K562 (cell line): Measurements from ENCODE around the gene BHLHE23. TPM values are rescaled to one million over a fixed set of nuclear protein-coding genes. Genes with fewer than 3 reads are reported as not detected.

Experiments used
- ATAC-seq: fragments of 200-7000 bp; cut with Tn5 transposase; 3 replicates; pipeline ENCODE4 v1.9.1; 2020; ENCODE audit warnings: moderate library complexity
- BruUV-seq: library from RNA; stranded (reverse); fragments of 400-500 nt; replicated peaks from 2 replicates; lab custom pipeline; 2021; lab: Mats Ljungman, UMichigan
- CTCF ChIA-PET: fragments of 300-600 bp; formaldehyde crosslinking; extraction: SDS; loops from one replicate; lab custom pipeline; 2021; ENCODE audit warnings: low intra/inter-chr PET ratio; lab: Yijun Ruan, JAX
- POLR2A ChIA-PET: fragments of 300-600, 350-650 bp; sonication (Branson Sonifier 250); formaldehyde crosslinking; extraction: SDS; loops from one replicate; lab custom pipeline; 2021; ENCODE audit warnings: antibody characterized with exemption, inconsistent platforms; lab: Yijun Ruan, JAX
- DNase-seq, 4 experiments: peaks; one replicate each; pipeline versions ENCODE4 v3.0.0 to v3.0.0-alpha.2; 2011 to 2018; ENCODE audit warnings: low spot score in 3 of 4, mixed read lengths in 3 of 4; ENCODE audit errors: extremely low read depth in 1 of 4
- FAIRE-seq: peaks from 2 replicates; lab custom pipeline; 2011; peaks lifted over from hg19 to GRCh38; lab: Jason Lieb, UNC
- H2AFZ ChIP-seq: 2 replicates; pipeline ENCODE4 v1.6.0; 2011; ENCODE audit warnings: low read depth, low read length, control low read depth, inconsistent platforms
- H3K27ac ChIP-seq: fragments of 200-600 bp; 3 replicates; pipeline ENCODE4 v1.8.0; 2011; ENCODE audit warnings: low read depth, mild to moderate bottlenecking, control low read depth, inconsistent platforms, low read length, moderate library complexity, mixed read lengths; ENCODE audit errors: extremely low read depth
- H3K27me3 ChIP-seq, 2 experiments: fragments of 300-600 bp in 1 of 2; 2 replicates in 1 of 2; 3 replicates in 1 of 2; pipeline versions ENCODE4 v1.6.0 to v1.8.0; 2011; ENCODE audit warnings: inconsistent platforms in 2 of 2, low read length in 2 of 2, mild to moderate bottlenecking in 1 of 2, mixed read lengths in 1 of 2, moderate library complexity in 1 of 2; ENCODE audit not compliant: control insufficient read depth in 2 of 2, insufficient read depth in 2 of 2
- H3K36me3 ChIP-seq: fragments of 300-600 bp; 3 replicates; pipeline ENCODE4 v1.8.0; 2011; ENCODE audit warnings: mild to moderate bottlenecking, low read length, inconsistent platforms; ENCODE audit not compliant: control insufficient read depth, insufficient read depth
- H3K4me1 ChIP-seq, 2 experiments: fragments of 200-600 bp in 1 of 2; replicated peaks in 1 of 2; 2 replicates in 1 of 2; 3 replicates in 1 of 2; pipeline versions ENCODE4 v1.5.1 to v1.8.0; 2011; ENCODE audit warnings: inconsistent platforms in 2 of 2, low read length in 2 of 2, mild to moderate bottlenecking in 1 of 2, mixed read lengths in 1 of 2, moderate library complexity in 1 of 2; ENCODE audit not compliant: control insufficient read depth in 2 of 2, insufficient read depth in 2 of 2
- H3K4me2 ChIP-seq: 2 replicates; pipeline ENCODE4 v1.6.1; 2011; ENCODE audit warnings: low read length, control low read depth, inconsistent platforms, mixed read lengths; ENCODE audit not compliant: insufficient read depth
- H3K4me3 ChIP-seq: fragments of 200-600 bp; sonication (generic), shearing (Covaris generic); 2 replicates; pipeline ENCODE4 v1.5.1; 2016; ENCODE audit warnings: control low read depth, inconsistent platforms
- H3K79me2 ChIP-seq: fragments of 200-600 bp; 3 replicates; pipeline ENCODE4 v1.8.0; 2011; ENCODE audit warnings: low read length, inconsistent platforms; ENCODE audit not compliant: control insufficient read depth, insufficient read depth
- H3K9ac ChIP-seq, 2 experiments: 2 replicates each; pipeline versions ENCODE4 v1.6.0 to v1.6.1; 2011; ENCODE audit warnings: low read depth in 2 of 2, low read length in 2 of 2, control low read depth in 1 of 2, inconsistent platforms in 1 of 2, mild to moderate bottlenecking in 1 of 2, mixed read lengths in 1 of 2; ENCODE audit not compliant: insufficient read depth in 1 of 2
- H3K9me1 ChIP-seq: one replicate; pipeline ENCODE4 v1.6.0; 2011; ENCODE audit warnings: inconsistent platforms, mild to moderate bottlenecking, low read length, moderate library complexity; ENCODE audit not compliant: control insufficient read depth, insufficient read depth
- H3K9me3 ChIP-seq: replicated peaks from 2 replicates; pipeline ENCODE4 v1.5.1; 2011; ENCODE audit warnings: low read depth, low read length, inconsistent platforms; ENCODE audit not compliant: control insufficient read depth, insufficient read depth
- H4K20me1 ChIP-seq: replicated peaks from 2 replicates; pipeline ENCODE4 v1.6.1; 2011; ENCODE audit warnings: low read length, inconsistent platforms, mixed read lengths; ENCODE audit not compliant: control insufficient read depth, insufficient read depth
- CCNT2 ChIP-seq: IDR thresholded peaks from 2 replicates; pipeline ENCODE4 v1.6.1; 2011; ENCODE audit warnings: borderline replicate concordance, low read depth, mild to moderate bottlenecking, moderate library complexity, mixed read lengths, low read length; ENCODE audit not compliant: insufficient read length; ENCODE audit errors: extremely low read depth
- ELF1 ChIP-seq: fragments of 200-800 bp; sonication (Bioruptor generic); IDR thresholded peaks from 2 replicates; pipeline ENCODE4 v1.6.1; 2016; ENCODE audit warnings: missing genetic modification characterization, missing compliant biosample characterization
- ELF4 ChIP-seq: fragments of 450-650 bp; formaldehyde crosslinking; IDR thresholded peaks from 2 replicates; pipeline ENCODE4 v1.4.0; 2022; ENCODE audit warnings: missing genetic modification characterization
- HOXB6 ChIP-seq: fragments of 250-450 bp; sonication (Bioruptor Pico); IDR thresholded peaks from 2 replicates; pipeline ENCODE4 v1.5.1; 2022; ENCODE audit warnings: mild to moderate bottlenecking, borderline replicate concordance
- TCF3 ChIP-seq: sonication (generic); formaldehyde crosslinking; IDR thresholded peaks from 2 replicates; pipeline ENCODE4 v1.4.0; 2020; ENCODE audit warnings: mild to moderate bottlenecking, missing genetic modification reagents
- ZBTB5 ChIP-seq: fragments of 450-650 bp; IDR thresholded peaks from 2 replicates; pipeline ENCODE4 v1.6.1; 2017; ENCODE audit warnings: antibody characterized with exemption
- ZNF175 ChIP-seq: fragments of 200-800 bp; sonication (Bioruptor generic); IDR thresholded peaks from 2 replicates; pipeline ENCODE4 v1.6.1; 2016; ENCODE audit warnings: low read depth, mild to moderate bottlenecking, missing genetic modification characterization, missing compliant biosample characterization
- WGBS: fragments of 100-300 bp; shearing (Covaris generic); methylation state at CpG from one replicate; pipeline ENCODE4 v1.1.6; 2016; ENCODE audit warnings: low coverage, mixed read lengths; ENCODE audit not compliant: insufficient coverage; ENCODE audit errors: missing lambda C conversion rate; 5-methylcytosine and 5-hydroxymethylcytosine counted together
- in situ Hi-C: fragments of 300-500 bp; cut with MboI; formaldehyde crosslinking; loops from 4 replicates; pipeline ENCODE4 v1.15.0; 2018; ENCODE audit warnings: inconsistent platforms, mixed read lengths
- intact Hi-C: fragments of 100-400 bp; cut with micrococcal nuclease; formaldehyde crosslinking; loops from 2 replicates; pipeline ENCODE4 v1.14.2; 2022
- polyA plus RNA-seq, 8 experiments: library from polyadenylated mRNA; depleted of rRNA in 4 of 8; stranded (reverse) in 5 of 8; unstranded in 3 of 8; fragments of >200 nt; fragmentation: Nextera tagmentation in 2 of 8; fragmentation: Illumina TruSeq in 1 of 8; extraction: Ambion mirVana in 2 of 8; extraction: Trizol in 1 of 8; gene quantifications; 2 replicates each; pipeline versions ENCODE4 v1.2.1 to v1.2.3, GENCODE V29; 2011 to 2014; ENCODE audit warnings: inconsistent platforms in 1 of 8, missing spikeins in 1 of 8
- total RNA-seq, 7 experiments: library from RNA; depleted of rRNA in 6 of 7; stranded (reverse); fragments of >200 nt in 6 of 7; fragmentation: Illumina TruSeq in 2 of 7; extraction: Trizol in 2 of 7; gene quantifications; 2 replicates each; pipeline versions ENCODE4 v1.2.1 to v1.2.3, GENCODE V29; 2011 to 2021; ENCODE audit warnings: low replicate concordance in 1 of 7
- TF ChIP-seq, protein P1 (sequence below): fragments of 450-650 bp; IDR thresholded peaks from 2 replicates; pipeline ENCODE4 v1.6.1; 2017; ENCODE audit warnings: mild to moderate bottlenecking, moderate library complexity

Gene BHLHE23
- total and polyA plus RNA-seq, 9 of the 15 experiments (the other 6 are each of a cell fraction or from before 2014, with no cell fraction given), result not detected

- in situ Hi-C loops (no loop called here), intact Hi-C loops (no loop called here)
- H3K36me3 ChIP-seq, result no peaks in the 10 kb centered on the region
- no peaks in the 10 kb centered on the region for H3K9me1 ChIP-seq
- no peak overlapping the region for H3K4me2 ChIP-seq
- H3K4me3 ChIP-seq, result no peak overlapping the region
- no peak overlapping the region for H3K9ac ChIP-seq
- H3K27me3 ChIP-seq, result peaks cover 38 to 82% of the 10 kb centered on the region in 2 experiments; a peak in 4 of 5 replicates
- BruUV-seq, result no TSS peak
- ATAC-seq, result no peak
- no peak overlapping the region for H2AFZ ChIP-seq
- H3K9me3 ChIP-seq, result peaks cover 2% of the 10 kb centered on the region; the same call in 1 of the 2 replicates
- peaks cover 0 to 30% of the 10 kb centered on the region in 2 experiments; a peak in 3 of 5 replicates for H3K4me1 ChIP-seq
- H4K20me1 ChIP-seq, result no peaks in the 10 kb centered on the region
- no peak for FAIRE-seq
- ChIA-PET CTCF (interaction anchor here (0.7 kb wide), 1 partner anchor 17 kb away, joined by 3 read pairs; no protein-coding TSS in a partner anchor), POLR2A (no interaction called here)
- TF ChIP-seq, protein P1, sequence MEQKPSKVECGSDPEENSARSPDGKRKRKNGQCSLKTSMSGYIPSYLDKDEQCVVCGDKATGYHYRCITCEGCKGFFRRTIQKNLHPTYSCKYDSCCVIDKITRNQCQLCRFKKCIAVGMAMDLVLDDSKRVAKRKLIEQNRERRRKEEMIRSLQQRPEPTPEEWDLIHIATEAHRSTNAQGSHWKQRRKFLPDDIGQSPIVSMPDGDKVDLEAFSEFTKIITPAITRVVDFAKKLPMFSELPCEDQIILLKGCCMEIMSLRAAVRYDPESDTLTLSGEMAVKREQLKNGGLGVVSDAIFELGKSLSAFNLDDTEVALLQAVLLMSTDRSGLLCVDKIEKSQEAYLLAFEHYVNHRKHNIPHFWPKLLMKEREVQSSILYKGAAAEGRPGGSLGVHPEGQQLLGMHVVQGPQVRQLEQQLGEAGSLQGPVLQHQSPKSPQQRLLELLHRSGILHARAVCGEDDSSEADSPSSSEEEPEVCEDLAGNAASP, result no peak
- TF ChIP-seq HOXB6 (CRISPR knock-in tag) (no peak), ZNF175 (no peak), ELF4 (CRISPR knock-in tag) (no peak), CCNT2 (no peak), ZBTB5 (no peak), ELF1 (no peak), TCF3 (no peak)
- no peak overlapping the region for H3K27ac ChIP-seq
- 14% methylated on average over 32 of the region's 33 CpGs for WGBS
- no peaks in the 10 kb centered on the region for H3K79me2 ChIP-seq
- no peak for DNase-seq
Observed at GRCh38 chr20:63033794-63034709, 27.3 kb upstream of the BHLHE23 start.
